Measurements from ENCODE around the gene SHROOM3. TPM values are rescaled to one million over a fixed set of nuclear protein-coding genes. Genes with fewer than 3 reads are reported as not detected.

Gene SHROOM3
- total and polyA plus RNA-seq, 2 donors (not counting 3 experiments of a cell fraction or from before 2014, with no cell fraction given): 2.7 to 6.7 TPM

DNA sequence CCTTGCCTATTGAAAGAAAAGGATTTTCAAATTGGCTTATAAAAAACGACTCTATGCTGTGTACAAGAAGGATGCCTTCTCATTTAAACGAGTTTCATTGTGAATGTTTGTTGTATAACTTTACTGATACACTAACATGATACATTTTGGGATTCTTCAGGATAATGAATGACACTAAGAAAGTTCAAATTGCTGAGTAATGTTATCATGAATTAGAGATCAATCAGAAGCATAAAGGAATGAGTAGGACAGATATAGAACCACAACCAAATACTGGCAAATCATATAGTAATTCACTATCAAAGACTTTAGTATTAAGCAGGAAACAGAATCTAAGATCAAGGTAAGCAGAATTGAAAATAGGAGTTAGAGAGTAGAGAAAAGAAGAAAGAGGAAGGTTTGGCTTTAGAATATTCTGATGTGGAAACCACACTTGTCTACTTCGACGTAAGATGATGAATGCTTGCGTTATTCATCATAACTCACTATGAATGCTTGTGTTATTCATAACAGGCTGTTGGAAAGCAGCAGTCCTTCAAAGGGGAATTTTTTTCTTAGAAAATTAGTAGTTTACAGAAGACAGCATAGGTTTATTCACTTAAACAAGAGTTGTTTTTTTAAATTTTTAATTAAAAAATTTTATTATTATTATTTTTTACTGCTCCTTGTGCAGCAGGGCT is 27.4 kb upstream of the SHROOM3 start:
- Histone ChIP-seq H3K9me1 (replicated peaks; ENCODE audit: control insufficient read depth, extremely low read depth, insufficient read depth, low read length) (no peaks in the 10 kb centered on the region), H2AFZ (ENCODE audit: low read depth, low read length) (no peak overlapping the region), H3K27me3 (ENCODE audit: control insufficient read depth in 2 of 2, insufficient read depth in 2 of 2, low read length in 2 of 2) (peaks cover 10 to 43% of the 10 kb centered on the region in 2 experiments), H4K20me1 (replicated peaks; ENCODE audit: control insufficient read depth, extremely low read depth, insufficient read depth, low read length) (no peaks in the 10 kb centered on the region), H3K79me2 (ENCODE audit: control insufficient read depth, insufficient read depth, low read length) (no peaks in the 10 kb centered on the region), H3K9me3 (replicated peaks; ENCODE audit: control insufficient read depth, insufficient read depth, low read length) (no peaks in the 10 kb centered on the region), H3K36me3 (ENCODE audit: control insufficient read depth in 2 of 2, extremely low read depth in 1 of 2, insufficient read depth in 2 of 2, low read length in 2 of 2) (no peaks in the 10 kb centered on the region), H3K4me3 (replicated peaks in 1 of 3; ENCODE audit: insufficient read depth in 1 of 3, low read depth in 1 of 3, low read length in 3 of 3) (no peak overlapping the region), H3K27ac (ENCODE audit: insufficient read depth, low read depth, low read length) (no peak overlapping the region), H3K4me2 (ENCODE audit: insufficient read depth, low read length) (no peak overlapping the region), H3K4me1 (ENCODE audit: control insufficient read depth, extremely low read depth, insufficient read depth, low read length) (no peaks in the 10 kb centered on the region), H3K9ac (replicated peaks; ENCODE audit: extremely low read depth, insufficient read depth, low read length) (no peak overlapping the region)
- DNase-seq (ENCODE audit: low read depth, low spot score): no peak
- dilution Hi-C loops (cut with MboI; ENCODE audit: extremely low pct_ligation_motif_present, low sequenced_read_pairs): no loop called here
- CTCF ChIA-PET: no interaction called here
- TF ChIP-seq FOS (IDR thresholded peaks at IDR 0.05; ENCODE audit: borderline replicate concordance, insufficient read depth, low read length) (no peak), POLR2AphosphoS5 (IDR thresholded peaks at IDR 0.05; ENCODE audit: insufficient read depth, low read depth, low read length) (no peak), GATA2 (IDR thresholded peaks at IDR 0.05; ENCODE audit: insufficient read depth, insufficient read length, low read depth, low read length) (no peak), MYC (IDR thresholded peaks at IDR 0.05; ENCODE audit: low read depth, low read length) (no peak), EZH2 (IDR thresholded peaks at IDR 0.05; ENCODE audit: borderline replicate concordance, low read depth, low read length, severe bottlenecking) (no peak), JUN (IDR thresholded peaks at IDR 0.05; ENCODE audit: borderline replicate concordance, insufficient read depth, insufficient read length, low read depth) (no peak), POLR2A (IDR thresholded peaks at IDR 0.05; ENCODE audit: low read depth, low read length) (no peak)
- TF ChIP-seq, protein P1, sequence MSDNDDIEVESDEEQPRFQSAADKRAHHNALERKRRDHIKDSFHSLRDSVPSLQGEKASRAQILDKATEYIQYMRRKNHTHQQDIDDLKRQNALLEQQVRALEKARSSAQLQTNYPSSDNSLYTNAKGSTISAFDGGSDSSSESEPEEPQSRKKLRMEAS (IDR thresholded peaks at IDR 0.05; ENCODE audit: insufficient read depth, insufficient read length): no peak
- TF ChIP-seq, protein P2, sequence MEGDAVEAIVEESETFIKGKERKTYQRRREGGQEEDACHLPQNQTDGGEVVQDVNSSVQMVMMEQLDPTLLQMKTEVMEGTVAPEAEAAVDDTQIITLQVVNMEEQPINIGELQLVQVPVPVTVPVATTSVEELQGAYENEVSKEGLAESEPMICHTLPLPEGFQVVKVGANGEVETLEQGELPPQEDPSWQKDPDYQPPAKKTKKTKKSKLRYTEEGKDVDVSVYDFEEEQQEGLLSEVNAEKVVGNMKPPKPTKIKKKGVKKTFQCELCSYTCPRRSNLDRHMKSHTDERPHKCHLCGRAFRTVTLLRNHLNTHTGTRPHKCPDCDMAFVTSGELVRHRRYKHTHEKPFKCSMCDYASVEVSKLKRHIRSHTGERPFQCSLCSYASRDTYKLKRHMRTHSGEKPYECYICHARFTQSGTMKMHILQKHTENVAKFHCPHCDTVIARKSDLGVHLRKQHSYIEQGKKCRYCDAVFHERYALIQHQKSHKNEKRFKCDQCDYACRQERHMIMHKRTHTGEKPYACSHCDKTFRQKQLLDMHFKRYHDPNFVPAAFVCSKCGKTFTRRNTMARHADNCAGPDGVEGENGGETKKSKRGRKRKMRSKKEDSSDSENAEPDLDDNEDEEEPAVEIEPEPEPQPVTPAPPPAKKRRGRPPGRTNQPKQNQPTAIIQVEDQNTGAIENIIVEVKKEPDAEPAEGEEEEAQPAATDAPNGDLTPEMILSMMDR (IDR thresholded peaks at IDR 0.05; ENCODE audit: extremely low read depth in 1 of 2, insufficient read depth in 1 of 2, low read depth in 1 of 2, low read length in 2 of 2): no peak
- intact Hi-C loops (cut with micrococcal nuclease): no loop called here
- POLR2A ChIA-PET: no interaction called here
- no peak for FAIRE-seq
- BruUV-seq (replicated peaks): no TSS peak

All from endothelial cell of umbilical vein (primary cell).